Nephron progenitor cell (in vitro differentiated cells): ENCODE results near the gene SNX13.
A peak's percentile ranks its signal among the peaks of the same experiment; 100 is the strongest.
"Not testable (repeated sequence)": the region's sequence is repeated elsewhere in the genome, so short reads cannot be mapped to it uniquely, and the experiment has no call there.

ENCODE experiments used
- DNase-seq: peaks from one replicate; pipeline ENCODE4 v3.0.0; 2021
- H3K27ac Mint-ChIP-seq: 2 replicates; pipeline ENCODE4 v1.8.0; 2021; ENCODE audit warnings: mild to moderate bottlenecking, moderate library complexity, mixed read lengths
- H3K27me3 Mint-ChIP-seq: 2 replicates; pipeline ENCODE4 v1.8.0; 2021; ENCODE audit warnings: mild to moderate bottlenecking, low read depth, mixed read lengths; ENCODE audit not compliant: poor library complexity
- H3K36me3 Mint-ChIP-seq: 2 replicates; pipeline ENCODE4 v1.8.0; 2021; ENCODE audit warnings: low read depth, mixed read lengths
- H3K4me1 Mint-ChIP-seq: 2 replicates; pipeline ENCODE4 v1.8.0; 2021; ENCODE audit warnings: mixed read lengths
- H3K4me3 Mint-ChIP-seq: 2 replicates; pipeline ENCODE4 v1.8.0; 2021; ENCODE audit warnings: mild to moderate bottlenecking, moderate library complexity, mixed read lengths
- H3K9me3 Mint-ChIP-seq: 2 replicates; pipeline ENCODE4 v1.8.0; 2021; ENCODE audit warnings: mild to moderate bottlenecking, moderate library complexity, mixed read lengths
- CTCF ChIP-seq: fragments of 200-600 bp; sonication (generic); IDR thresholded peaks from 2 replicates; pipeline ENCODE4 v1.5.0; 2021; ENCODE audit warnings: antibody characterized with exemption

SNX13 gene

DNA sequence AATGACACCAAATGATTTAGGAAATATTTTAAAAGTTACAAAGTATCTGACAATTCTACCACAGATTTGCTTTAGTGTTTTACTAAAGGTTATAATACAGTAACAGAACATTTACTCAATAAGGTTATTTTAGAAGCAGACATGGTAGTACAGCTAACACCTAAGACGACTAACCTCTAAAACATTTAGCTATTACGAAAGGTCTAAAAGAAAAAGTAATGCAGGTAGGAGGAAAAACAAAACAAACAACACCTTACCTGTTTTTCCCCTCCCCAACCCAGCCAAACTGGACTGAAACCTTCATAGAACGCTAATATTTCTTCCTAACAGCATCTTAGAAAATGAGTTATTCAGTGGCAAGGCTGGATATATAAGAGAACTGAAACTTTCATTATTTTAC is 111.3 kb downstream of the SNX13 start:
- no peaks in the 10 kb centered on the region for H3K4me1 Mint-ChIP-seq
- H3K9me3 Mint-ChIP-seq: no peaks in the 10 kb centered on the region
- H3K4me3 Mint-ChIP-seq: no peak overlapping the region
- H3K27me3 Mint-ChIP-seq: no peaks in the 10 kb centered on the region
- DNase-seq: no peak
- peaks cover 11% of the 10 kb centered on the region for H3K36me3 Mint-ChIP-seq
- TF ChIP-seq CTCF: no peak
- no peak overlapping the region for H3K27ac Mint-ChIP-seq

- Mint-ChIP-seq H3K4me1 (peaks cover 17% of the 10 kb centered on the region), H3K36me3 (peaks cover 17% of the 10 kb centered on the region), H3K27ac (peak overlapping the region; percentile 93), H3K9me3 (no peaks in the 10 kb centered on the region), H3K4me3 (no peak overlapping the region), H3K27me3 (no peaks in the 10 kb centered on the region)
- no peak for TF ChIP-seq CTCF
- DNase-seq: peak; percentile 2
Observed at GRCh38 chr7:17822547-17823173, 117.6 kb downstream of the SNX13 start.

DNA sequence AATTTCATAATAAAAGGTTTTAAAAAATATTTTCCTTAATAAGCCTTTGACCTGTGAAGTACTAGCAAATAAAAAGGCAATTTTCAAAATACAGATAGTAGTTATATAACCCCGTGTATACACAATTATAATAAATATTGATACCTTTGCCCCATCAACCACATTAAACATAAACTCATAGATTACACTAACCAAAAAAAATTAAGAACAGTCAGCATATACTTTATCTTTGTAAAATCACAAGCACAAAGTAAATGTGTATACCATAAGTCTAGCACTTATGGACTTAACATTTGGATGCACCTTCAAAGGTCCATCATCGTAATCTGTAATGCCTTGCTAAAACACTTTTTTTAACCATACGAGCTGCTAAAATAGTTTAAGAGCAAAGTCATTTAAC is 123.4 kb downstream of the SNX13 start:
- H3K9me3 Mint-ChIP-seq: peaks cover 10% of the 10 kb centered on the region
- no peak overlapping the region for H3K4me3 Mint-ChIP-seq
- TF ChIP-seq CTCF: no peak
- no peak overlapping the region for H3K27ac Mint-ChIP-seq
- no peaks in the 10 kb centered on the region for H3K27me3 Mint-ChIP-seq
- H3K4me1 Mint-ChIP-seq: no peaks in the 10 kb centered on the region
- H3K36me3 Mint-ChIP-seq: peaks cover 30% of the 10 kb centered on the region
- no peak for DNase-seq

DNA sequence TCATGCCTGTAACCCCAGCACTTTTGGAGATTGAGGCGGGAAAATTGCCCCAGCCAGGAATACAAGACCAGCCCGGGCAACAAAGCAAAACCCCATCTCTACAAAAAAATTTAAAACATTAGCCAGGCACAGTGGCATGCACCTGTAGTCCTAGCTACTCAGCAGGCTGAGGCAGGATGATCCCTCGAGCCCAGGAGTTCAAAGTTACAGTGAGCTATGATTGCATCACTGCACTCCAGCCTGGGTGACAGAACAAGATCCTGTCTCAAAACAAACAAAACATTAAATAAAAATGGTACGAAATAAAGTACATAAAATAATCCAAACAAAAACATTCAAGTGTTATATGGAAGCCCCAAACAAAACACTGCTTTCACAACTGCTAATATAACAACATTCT is 125.0 kb downstream of the SNX13 start:
- no peak overlapping the region for H3K4me3 Mint-ChIP-seq
- peaks cover 46% of the 10 kb centered on the region for H3K36me3 Mint-ChIP-seq
- no peak for DNase-seq
- H3K27me3 Mint-ChIP-seq: no peaks in the 10 kb centered on the region
- H3K27ac Mint-ChIP-seq: no peak overlapping the region
- no peak for TF ChIP-seq CTCF
- peaks cover 26% of the 10 kb centered on the region for H3K9me3 Mint-ChIP-seq
- H3K4me1 Mint-ChIP-seq: no peaks in the 10 kb centered on the region

DNA sequence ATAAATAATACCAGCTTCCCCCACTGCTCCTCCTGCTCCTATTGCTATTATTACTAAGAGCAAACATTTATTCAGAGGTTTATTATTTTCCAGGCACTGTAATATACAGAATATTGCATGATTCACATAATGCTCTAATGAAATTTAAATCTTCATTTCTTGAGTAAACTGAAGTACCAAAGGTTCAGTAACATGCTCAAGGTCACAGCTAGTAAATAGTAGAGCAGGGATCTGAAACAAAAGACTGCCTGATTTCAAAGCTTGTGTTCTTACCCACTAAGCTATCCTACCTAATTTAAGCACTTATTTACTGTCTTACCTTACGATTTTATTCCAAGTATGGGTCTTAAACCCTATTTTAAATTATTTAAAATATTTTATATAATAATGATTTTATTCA is 126.2 kb downstream of the SNX13 start:
- H3K4me1 Mint-ChIP-seq: no peaks in the 10 kb centered on the region
- no peak for DNase-seq
- H3K9me3 Mint-ChIP-seq: peaks cover 39% of the 10 kb centered on the region
- H3K27me3 Mint-ChIP-seq: no peaks in the 10 kb centered on the region
- H3K4me3 Mint-ChIP-seq: no peak overlapping the region
- no peak overlapping the region for H3K27ac Mint-ChIP-seq
- no peak for TF ChIP-seq CTCF
- peaks cover 59% of the 10 kb centered on the region for H3K36me3 Mint-ChIP-seq

- not testable (repeated sequence) for H3K27me3 Mint-ChIP-seq, H3K27ac Mint-ChIP-seq, DNase-seq, H3K4me3 Mint-ChIP-seq
- H3K36me3 Mint-ChIP-seq: peaks cover 80% of the 10 kb centered on the region
- H3K4me1 Mint-ChIP-seq: peaks cover 15% of the 10 kb centered on the region
- H3K9me3 Mint-ChIP-seq: peaks cover 49% of the 10 kb centered on the region
Observed at GRCh38 chr7:17809215-17809614, 131.1 kb downstream of the SNX13 start.
